Mesodermal cell (in vitro differentiated cells): ENCODE data around the gene ASPG.

Experiments used
- H3K27ac ChIP-seq: 2 replicates; pipeline ENCODE4 v1.7.0; 2013; ENCODE audit warnings: mild to moderate bottlenecking, low read depth, low read length, moderate library complexity; ENCODE audit not compliant: severe bottlenecking
- H3K36me3 ChIP-seq: 2 replicates; pipeline ENCODE4 v1.7.1; 2013; ENCODE audit warnings: mild to moderate bottlenecking, low read length, moderate library complexity; ENCODE audit not compliant: control insufficient read depth, insufficient read depth
- H3K4me1 ChIP-seq: one replicate; pipeline ENCODE4 v1.7.1; 2013; ENCODE audit warnings: mild to moderate bottlenecking, low read length; ENCODE audit not compliant: insufficient read depth, control insufficient read depth, poor library complexity, severe bottlenecking
- H3K4me3 ChIP-seq: 2 replicates; pipeline ENCODE4 v1.7.0; 2013; ENCODE audit warnings: low read length, control low read depth, mild to moderate bottlenecking; ENCODE audit not compliant: insufficient read depth, poor library complexity, severe bottlenecking; ENCODE audit errors: extremely low read depth
- H3K9me3 ChIP-seq: 2 replicates; pipeline ENCODE4 v1.7.1; 2013; ENCODE audit warnings: mild to moderate bottlenecking, low read length, moderate library complexity; ENCODE audit not compliant: control insufficient read depth
- WGBS, 2 experiments: methylation state at CpG; one replicate each; pipeline ENCODE4 v1.1.5; 2013; ENCODE audit warnings: missing lambda C conversion rate in 2 of 2; ENCODE audit not compliant: insufficient coverage in 2 of 2; 5-methylcytosine and 5-hydroxymethylcytosine counted together

ASPG gene

DNA sequence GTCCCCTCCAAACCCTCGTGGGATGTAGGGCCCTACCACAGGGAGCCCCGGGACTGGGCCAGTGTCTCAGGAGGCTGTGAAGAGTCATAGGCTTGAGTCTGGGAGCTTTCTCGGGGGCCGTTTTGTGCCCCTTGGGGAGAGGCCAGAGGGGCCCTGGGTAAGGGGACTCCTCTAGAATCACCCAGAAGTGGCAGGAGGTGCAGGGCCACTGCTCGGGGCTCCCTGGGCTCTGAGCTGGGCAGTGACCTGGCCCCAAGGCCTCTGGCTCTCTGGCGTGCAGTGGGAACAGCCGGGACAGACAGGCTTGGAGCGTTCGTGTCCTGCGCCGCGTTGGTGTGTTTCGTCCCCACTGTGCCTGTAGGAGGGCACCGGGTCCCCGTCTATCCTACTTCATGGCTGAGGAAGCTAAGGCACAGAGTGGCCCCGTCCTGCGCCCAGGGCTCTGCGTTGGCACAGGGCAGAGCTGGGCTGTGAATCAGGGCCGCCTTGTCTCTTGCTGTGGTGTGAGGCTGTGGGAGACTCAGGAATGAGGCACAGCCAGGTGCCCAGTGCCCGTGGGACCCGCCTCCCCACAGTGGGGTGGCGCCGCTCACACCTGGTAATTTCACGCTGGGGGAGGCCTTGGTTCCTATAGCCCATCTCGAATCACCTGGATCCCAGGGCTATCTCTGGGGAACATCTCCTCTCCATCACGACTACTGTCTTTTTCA, 29.1 kb downstream of the ASPG start:
- no peaks in the 10 kb centered on the region for H3K36me3 ChIP-seq
- no peak overlapping the region for H3K27ac ChIP-seq
- 86 to 87% methylated on average over 21 to 25 of the region's 26 CpGs for WGBS, 2 experiments
- H3K4me3 ChIP-seq = no peak overlapping the region
- no peaks in the 10 kb centered on the region for H3K9me3 ChIP-seq
- no peaks in the 10 kb centered on the region for H3K4me1 ChIP-seq

DNA sequence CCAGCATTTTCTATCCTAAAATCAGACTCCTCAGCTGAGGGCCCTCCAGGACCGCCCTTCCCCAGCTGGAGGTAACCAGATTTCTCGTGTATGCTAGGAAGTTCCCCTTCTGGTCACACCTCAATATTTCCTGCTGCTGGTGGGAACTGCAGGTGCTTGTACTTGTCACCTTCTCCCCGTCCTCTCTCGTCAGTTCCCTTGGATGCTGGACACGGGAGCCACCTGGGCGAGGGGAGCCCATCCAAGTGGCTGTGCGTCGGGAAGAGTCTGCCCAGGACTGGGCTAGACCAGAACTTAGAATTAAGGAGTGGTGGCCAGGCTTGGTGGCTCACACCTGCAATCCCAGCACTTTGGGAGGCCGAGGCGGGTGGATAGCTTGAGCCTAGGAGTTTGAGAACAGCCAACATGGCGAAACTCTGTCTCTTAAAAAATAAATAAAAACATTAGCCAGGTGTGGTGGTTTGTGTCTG, 29.7 kb downstream of the ASPG start:
- H3K4me3 ChIP-seq = no peak overlapping the region

DNA sequence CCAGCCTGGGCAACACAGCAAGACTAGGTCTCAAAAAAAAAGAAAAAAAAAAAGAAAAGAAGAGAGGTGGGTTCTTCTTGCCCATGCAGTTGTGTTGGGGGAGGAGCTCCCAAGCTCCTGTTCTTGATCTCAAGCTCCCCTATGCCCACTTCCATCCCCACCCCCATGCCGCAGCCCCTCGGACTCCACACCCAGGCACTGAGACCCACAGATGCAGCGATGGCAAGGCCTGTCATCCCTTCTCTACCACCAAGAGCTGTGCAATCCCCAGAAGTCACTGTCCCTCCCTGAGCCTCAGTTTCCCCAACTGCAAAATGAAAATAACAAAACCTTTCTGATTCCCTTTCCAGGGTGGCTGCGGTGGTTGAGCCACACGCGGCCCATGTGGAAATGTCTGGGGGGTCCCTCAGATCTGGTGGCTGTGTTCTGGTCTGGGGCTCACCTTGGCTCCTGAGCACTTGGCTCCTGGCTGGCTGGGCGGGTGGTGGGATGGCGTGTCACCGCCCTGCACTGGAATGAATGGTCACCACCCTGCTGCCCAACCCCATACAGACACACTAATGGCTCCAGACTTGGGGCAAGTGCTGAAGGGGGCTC, 30.3 kb downstream of the ASPG start:
- H3K36me3 ChIP-seq = no peaks in the 10 kb centered on the region
- H3K27ac ChIP-seq = no peak overlapping the region
- WGBS, 2 experiments = 85 to 97% methylated on average over 5 to 7 of the region's 9 CpGs
- no peak overlapping the region for H3K4me3 ChIP-seq
- no peaks in the 10 kb centered on the region for H3K4me1 ChIP-seq
- no peaks in the 10 kb centered on the region for H3K9me3 ChIP-seq

More for the DNA sequence above, 29.7 kb downstream of the ASPG start:
- Histone ChIP-seq H3K27ac (no peak overlapping the region), H3K4me1 (no peaks in the 10 kb centered on the region), H3K36me3 (no peaks in the 10 kb centered on the region), H3K9me3 (no peaks in the 10 kb centered on the region)
- 82 to 89% methylated on average over 8 to 11 of the region's 11 CpGs for WGBS, 2 experiments

DNA sequence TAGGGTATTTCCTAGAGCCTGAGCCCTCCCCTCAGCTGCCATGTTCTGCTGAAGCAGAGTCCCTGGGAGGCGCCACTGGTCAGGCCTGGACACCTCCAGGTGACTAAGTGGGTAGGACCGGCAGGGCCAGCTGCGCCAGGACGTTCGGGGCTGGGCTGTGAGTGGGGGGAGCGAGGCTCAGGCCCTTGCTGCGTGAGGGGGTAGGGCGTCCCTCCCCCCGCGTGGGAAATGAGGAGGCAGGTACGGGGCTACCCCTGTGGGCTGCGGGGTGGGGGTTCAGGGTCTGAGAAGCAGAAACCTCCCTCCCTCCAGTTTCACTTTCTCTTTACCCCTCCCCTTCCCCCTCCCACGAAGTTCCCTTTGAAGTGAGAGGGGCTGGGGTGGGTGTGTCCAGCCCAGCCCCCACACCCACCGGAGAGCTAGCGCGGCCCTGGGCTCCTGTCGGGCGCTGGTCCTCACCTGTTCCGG, 30.8 kb downstream of the ASPG start:
- 30 to 40% methylated on average over 9 to 11 of the region's 19 CpGs for WGBS, 2 experiments
- no peaks in the 10 kb centered on the region for H3K4me1 ChIP-seq
- no peak overlapping the region for H3K4me3 ChIP-seq
- H3K36me3 ChIP-seq = no peaks in the 10 kb centered on the region
- no peaks in the 10 kb centered on the region for H3K9me3 ChIP-seq
- no peak overlapping the region for H3K27ac ChIP-seq

DNA sequence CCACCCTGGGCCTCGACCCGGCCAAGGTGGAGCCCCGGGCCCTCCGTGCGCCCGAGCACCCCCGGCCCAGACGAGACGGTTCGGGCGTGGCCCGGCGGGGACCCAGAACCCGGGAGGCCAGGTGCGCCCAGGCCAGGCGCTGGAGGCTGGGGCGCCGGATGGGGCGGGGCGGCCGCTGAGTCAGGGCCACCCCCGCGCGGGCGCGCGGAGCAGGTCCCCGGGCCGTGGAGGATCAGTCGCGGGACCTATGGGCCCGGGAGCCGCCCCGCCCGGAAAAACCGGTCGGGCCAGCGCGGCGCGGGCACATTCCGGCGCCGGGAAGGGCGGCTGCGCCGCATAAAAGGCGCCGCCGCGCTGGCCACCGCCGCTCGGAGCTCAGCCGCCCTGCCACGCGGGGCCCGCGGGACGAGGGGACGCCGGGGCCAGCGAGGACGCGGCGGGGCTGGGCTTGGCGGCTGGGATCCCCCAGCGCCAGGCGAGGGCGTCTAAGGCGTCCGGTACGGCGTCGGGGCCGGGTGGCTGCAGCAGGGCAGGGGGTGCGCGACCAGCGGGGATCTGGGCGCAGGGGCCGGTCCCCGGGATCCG, 31.3 kb downstream of the ASPG start:
- WGBS, 2 experiments = 2 to 3% methylated on average over 80 to 83 of the region's 83 CpGs
- no peak overlapping the region for H3K27ac ChIP-seq
- H3K4me1 ChIP-seq = no peaks in the 10 kb centered on the region
- H3K4me3 ChIP-seq = no peak overlapping the region
- no peaks in the 10 kb centered on the region for H3K9me3 ChIP-seq
- no peaks in the 10 kb centered on the region for H3K36me3 ChIP-seq

GRCh38 chr14:104117341-104118005, 32.0 kb downstream of the ASPG start:
- WGBS, 2 experiments = 22 to 26% methylated on average over 57 to 71 of the region's 71 CpGs
- H3K4me3 ChIP-seq = no peak overlapping the region

GRCh38 chr14:104118006-104118844, 32.7 kb downstream of the ASPG start:
- Histone ChIP-seq H3K4me1 (no peaks in the 10 kb centered on the region), H3K36me3 (no peaks in the 10 kb centered on the region), H3K27ac (no peak overlapping the region), H3K4me3 (no peak overlapping the region), H3K9me3 (no peaks in the 10 kb centered on the region)
- WGBS, 2 experiments = 88 to 92% methylated on average over 23 to 29 of the region's 30 CpGs

More at GRCh38 chr14:104117341-104118005, 32.0 kb downstream of the ASPG start:
- Histone ChIP-seq H3K27ac (no peak overlapping the region), H3K4me1 (no peaks in the 10 kb centered on the region), H3K36me3 (no peaks in the 10 kb centered on the region), H3K9me3 (no peaks in the 10 kb centered on the region)

GRCh38 chr14:104119119-104119487, 33.6 kb downstream of the ASPG start:
- Histone ChIP-seq H3K9me3 (no peaks in the 10 kb centered on the region), H3K36me3 (no peaks in the 10 kb centered on the region), H3K4me3 (no peak overlapping the region), H3K27ac (no peak overlapping the region), H3K4me1 (no peaks in the 10 kb centered on the region)
- 88 to 89% methylated on average over 1 to 2 of the region's 3 CpGs for WGBS, 2 experiments

- Histone ChIP-seq H3K36me3 (no peaks in the 10 kb centered on the region), H3K4me3 (no peak overlapping the region), H3K4me1 (no peaks in the 10 kb centered on the region), H3K9me3 (no peaks in the 10 kb centered on the region), H3K27ac (no peak overlapping the region)
- 81% methylated on average over 13 to 16 of the region's 18 CpGs for WGBS, 2 experiments
These were observed 34.2 kb downstream of the ASPG start for GRCh38 chr14:104119488-104120251.
